MM.1S (cell line): ENCODE data around the gene COL5A1.

Experiments
- DNase-seq: peaks from one replicate; pipeline ENCODE4 v3.0.0-alpha.2; 2015
- H2AFZ ChIP-seq: fragments of 300-600 bp; sonication (generic); 2 replicates; pipeline ENCODE4 v1.6.0; 2016; ENCODE audit warnings: antibody characterized with exemption, low read length
- H3F3A ChIP-seq: fragments of 300-600 bp; sonication (generic); 2 replicates; pipeline ENCODE4 v1.6.1; 2016; ENCODE audit warnings: mild to moderate bottlenecking, antibody characterized with exemption, low read length, moderate library complexity, mixed read lengths; ENCODE audit not compliant: insufficient read depth
- H3K27ac ChIP-seq: fragments of 300-600 bp; sonication (generic); 2 replicates; pipeline ENCODE4 v1.5.1; 2016; ENCODE audit warnings: mild to moderate bottlenecking, low read length
- H3K27me3 ChIP-seq: fragments of 300-600 bp; sonication (generic); replicated peaks from 2 replicates; pipeline ENCODE4 v1.6.0; 2016; ENCODE audit warnings: low read length; ENCODE audit not compliant: insufficient read depth
- H3K36me3 ChIP-seq: fragments of 300-600 bp; sonication (generic); replicated peaks from 2 replicates; pipeline ENCODE4 v1.6.1; 2016; ENCODE audit warnings: mild to moderate bottlenecking, low read length, mixed read lengths; ENCODE audit not compliant: insufficient read depth
- H3K4me1 ChIP-seq: fragments of 300-600 bp; sonication (generic); 2 replicates; pipeline ENCODE4 v1.6.1; 2016; ENCODE audit warnings: low read length, mixed read lengths
- H3K4me2 ChIP-seq: fragments of 300-600 bp; sonication (generic); 2 replicates; pipeline ENCODE4 v1.6.0; 2016; ENCODE audit warnings: low read depth, low read length
- H3K4me3 ChIP-seq: fragments of 300-600 bp; sonication (generic); 2 replicates; pipeline ENCODE4 v1.5.1; 2016; ENCODE audit warnings: low read length, mixed read lengths
- H3K79me2 ChIP-seq: fragments of 300-600 bp; sonication (generic); 2 replicates; pipeline ENCODE4 v1.6.1; 2016; ENCODE audit warnings: mixed run types, low read length, mixed read lengths
- H3K9ac ChIP-seq: fragments of 300-600 bp; sonication (generic); 2 replicates; pipeline ENCODE4 v1.6.1; 2016; ENCODE audit warnings: low read length, mixed read lengths
- H3K9me2 ChIP-seq: fragments of 300-600 bp; sonication (generic); replicated peaks from 2 replicates; pipeline ENCODE4 v1.6.1; 2016; ENCODE audit warnings: mild to moderate bottlenecking, low read length, mixed read lengths; ENCODE audit not compliant: insufficient read depth
- H3K9me3 ChIP-seq: fragments of 300-600 bp; sonication (generic); replicated peaks from 2 replicates; pipeline ENCODE4 v1.6.1; 2016; ENCODE audit warnings: mild to moderate bottlenecking, low read length, mixed read lengths; ENCODE audit not compliant: insufficient read depth
- H4K20me1 ChIP-seq: fragments of 300-600 bp; sonication (generic); 2 replicates; pipeline ENCODE4 v1.6.1; 2016; ENCODE audit warnings: mild to moderate bottlenecking, low read length, moderate library complexity, mixed read lengths; ENCODE audit not compliant: insufficient read depth
- EZH2 ChIP-seq: fragments of 300-600 bp; sonication (generic); optimal IDR thresholded peaks from 2 replicates; pipeline ENCODE3; 2017; ENCODE audit warnings: low read depth, mild to moderate bottlenecking, antibody characterized with exemption, low read length, mixed read lengths
- EZH2phosphoT487 ChIP-seq: fragments of 300-600 bp; sonication (generic); IDR thresholded peaks from 2 replicates; pipeline ENCODE4 v1.6.1; 2018; ENCODE audit warnings: antibody characterized with exemption, low read length
- TF ChIP-seq, protein P1 (sequence below): fragments of 300-600 bp; sonication (generic); IDR thresholded peaks from 2 replicates; pipeline ENCODE4 v1.5.1; 2016; ENCODE audit warnings: antibody characterized with exemption, low read length, mixed read lengths

COL5A1 gene

DNA sequence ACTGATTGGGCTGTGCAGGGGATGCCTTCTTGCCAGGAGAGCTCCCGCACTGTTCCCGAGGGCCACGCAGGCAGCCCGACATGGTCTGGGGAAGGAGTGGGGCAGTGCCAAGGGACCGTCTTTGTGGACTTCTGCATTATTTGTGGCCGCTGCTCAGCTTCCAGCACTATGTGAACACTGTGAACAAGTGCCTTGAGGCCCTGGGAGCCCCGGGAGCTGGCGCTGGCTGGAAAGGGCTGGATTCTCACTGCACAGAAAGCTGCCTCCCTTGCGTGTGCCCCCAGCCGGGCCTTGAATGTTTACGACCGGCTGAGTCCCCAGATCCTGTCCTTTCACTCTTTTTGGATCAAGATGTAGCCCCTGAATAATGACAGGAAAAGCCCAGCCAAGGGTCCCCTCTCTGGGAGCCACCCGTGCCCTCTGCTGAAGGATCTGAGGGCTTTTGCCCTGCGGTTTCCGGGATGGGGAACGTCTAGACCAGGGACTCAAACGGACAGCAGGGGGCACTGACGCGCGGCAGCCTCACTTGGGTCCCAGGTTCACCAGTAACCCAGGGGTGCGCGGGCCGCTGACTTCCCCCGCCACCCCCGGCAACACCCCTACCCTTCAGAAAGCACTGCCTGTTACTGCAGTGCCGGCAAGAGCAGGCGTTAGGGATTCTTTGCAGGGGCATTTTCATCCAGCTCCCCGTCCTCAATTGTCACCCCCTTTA, 140.1 kb downstream of the COL5A1 start:
- Histone ChIP-seq H3K4me1 (no peaks in the 10 kb centered on the region), H4K20me1 (no peaks in the 10 kb centered on the region), H3F3A (no peaks in the 10 kb centered on the region), H2AFZ (no peak overlapping the region), H3K27ac (no peak overlapping the region), H3K9me2 (no peaks in the 10 kb centered on the region), H3K4me2 (no peak overlapping the region), H3K9ac (no peak overlapping the region), H3K4me3 (no peak overlapping the region), H3K79me2 (no peaks in the 10 kb centered on the region), H3K36me3 (no peaks in the 10 kb centered on the region), H3K9me3 (no peaks in the 10 kb centered on the region), H3K27me3 (peaks cover 100% of the 10 kb centered on the region)
- no peak for TF ChIP-seq EZH2
- TF ChIP-seq, protein P1, sequence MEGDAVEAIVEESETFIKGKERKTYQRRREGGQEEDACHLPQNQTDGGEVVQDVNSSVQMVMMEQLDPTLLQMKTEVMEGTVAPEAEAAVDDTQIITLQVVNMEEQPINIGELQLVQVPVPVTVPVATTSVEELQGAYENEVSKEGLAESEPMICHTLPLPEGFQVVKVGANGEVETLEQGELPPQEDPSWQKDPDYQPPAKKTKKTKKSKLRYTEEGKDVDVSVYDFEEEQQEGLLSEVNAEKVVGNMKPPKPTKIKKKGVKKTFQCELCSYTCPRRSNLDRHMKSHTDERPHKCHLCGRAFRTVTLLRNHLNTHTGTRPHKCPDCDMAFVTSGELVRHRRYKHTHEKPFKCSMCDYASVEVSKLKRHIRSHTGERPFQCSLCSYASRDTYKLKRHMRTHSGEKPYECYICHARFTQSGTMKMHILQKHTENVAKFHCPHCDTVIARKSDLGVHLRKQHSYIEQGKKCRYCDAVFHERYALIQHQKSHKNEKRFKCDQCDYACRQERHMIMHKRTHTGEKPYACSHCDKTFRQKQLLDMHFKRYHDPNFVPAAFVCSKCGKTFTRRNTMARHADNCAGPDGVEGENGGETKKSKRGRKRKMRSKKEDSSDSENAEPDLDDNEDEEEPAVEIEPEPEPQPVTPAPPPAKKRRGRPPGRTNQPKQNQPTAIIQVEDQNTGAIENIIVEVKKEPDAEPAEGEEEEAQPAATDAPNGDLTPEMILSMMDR, result peak; percentile 37
- peak; percentile 10 for DNase-seq

DNA sequence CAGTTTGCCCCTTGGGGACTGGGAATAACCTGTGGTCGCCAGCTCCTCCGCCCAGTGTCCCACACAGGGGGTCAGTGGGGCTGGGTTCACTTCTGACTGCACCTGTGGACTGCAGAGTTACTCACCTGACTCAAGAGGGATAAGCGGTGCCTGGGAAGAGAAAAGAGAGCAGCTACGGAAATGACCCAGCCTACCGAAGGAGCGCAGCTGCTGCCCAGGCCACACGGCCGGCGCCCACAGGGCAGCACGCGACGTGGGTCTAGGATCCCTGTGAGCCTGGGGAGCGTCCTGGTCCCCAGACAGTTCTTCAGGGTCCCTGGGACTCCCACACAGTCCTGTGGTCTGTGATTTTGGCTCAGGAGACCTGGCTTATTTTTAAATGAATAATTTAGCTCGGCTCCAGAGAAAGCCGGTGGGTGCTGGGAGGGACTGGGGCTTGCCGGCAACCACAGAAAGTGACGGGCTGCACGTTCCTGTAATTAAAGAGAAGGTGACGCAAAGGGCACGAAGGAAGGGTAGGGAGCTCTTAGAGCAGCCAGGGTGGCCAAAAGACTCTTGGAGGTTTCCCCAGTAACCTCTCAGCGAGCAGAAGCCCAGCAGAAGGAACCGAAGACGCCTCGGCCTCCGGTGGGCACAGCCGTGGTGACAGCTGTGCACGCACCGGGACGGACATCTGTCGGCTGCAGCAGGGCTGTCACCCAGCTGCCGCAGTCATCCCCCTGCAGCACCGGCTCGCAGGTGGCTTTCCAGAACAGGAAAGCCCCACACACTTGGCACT, 141.5 kb downstream of the COL5A1 start:
- H3K9me3 ChIP-seq, result no peaks in the 10 kb centered on the region
- no peaks in the 10 kb centered on the region for H3K79me2 ChIP-seq
- no peaks in the 10 kb centered on the region for H4K20me1 ChIP-seq
- no peak overlapping the region for H3K4me2 ChIP-seq
- H3F3A ChIP-seq, result no peaks in the 10 kb centered on the region
- no peaks in the 10 kb centered on the region for H3K4me1 ChIP-seq
- no peaks in the 10 kb centered on the region for H3K36me3 ChIP-seq
- no peak overlapping the region for H3K4me3 ChIP-seq
- no peak overlapping the region for H3K27ac ChIP-seq
- H2AFZ ChIP-seq, result no peak overlapping the region
- H3K27me3 ChIP-seq, result peaks cover 100% of the 10 kb centered on the region
- no peak overlapping the region for H3K9ac ChIP-seq
- no peaks in the 10 kb centered on the region for H3K9me2 ChIP-seq
- DNase-seq, result no peak
- TF ChIP-seq, protein P1, result no peak
- TF ChIP-seq EZH2 (no peak), EZH2phosphoT487 (no peak)

DNA sequence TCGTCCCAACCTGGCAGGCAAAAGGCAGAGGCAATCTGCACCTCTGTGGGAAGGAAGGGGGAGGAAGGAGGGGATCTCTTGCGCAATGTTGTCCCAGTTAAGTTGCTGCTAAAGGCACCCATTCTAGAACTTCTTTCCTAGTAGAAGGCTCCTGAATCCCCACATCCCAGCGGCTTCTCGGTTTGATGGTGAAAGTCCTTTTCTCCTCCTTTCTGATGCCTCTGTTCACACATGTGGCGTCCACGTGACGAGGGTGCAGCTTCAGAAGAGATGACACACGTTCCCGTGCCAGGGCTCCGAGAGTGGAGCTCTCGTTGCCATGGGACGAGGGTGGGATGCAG, 142.1 kb downstream of the COL5A1 start:
- H3K79me2 ChIP-seq, result no peaks in the 10 kb centered on the region
- TF ChIP-seq EZH2 (no peak), EZH2phosphoT487 (no peak)
- TF ChIP-seq, protein P1, result no peak
- no peaks in the 10 kb centered on the region for H3K4me1 ChIP-seq
- H3K9me2 ChIP-seq, result no peaks in the 10 kb centered on the region
- H3K27me3 ChIP-seq, result peaks cover 94% of the 10 kb centered on the region
- H4K20me1 ChIP-seq, result no peaks in the 10 kb centered on the region
- no peak overlapping the region for H3K4me2 ChIP-seq
- H3K9ac ChIP-seq, result no peak overlapping the region
- H3F3A ChIP-seq, result no peaks in the 10 kb centered on the region
- no peaks in the 10 kb centered on the region for H3K36me3 ChIP-seq
- H2AFZ ChIP-seq, result no peak overlapping the region
- H3K27ac ChIP-seq, result no peak overlapping the region
- DNase-seq, result no peak
- no peaks in the 10 kb centered on the region for H3K9me3 ChIP-seq
- H3K4me3 ChIP-seq, result no peak overlapping the region
